Thoracic aorta (tissue), 2 donors: ENCODE results near the gene UBXN4. TPM values are rescaled to one million over a fixed set of nuclear protein-coding genes. Genes with fewer than 3 reads are reported as not detected.
A peak's percentile ranks its signal among the peaks of the same experiment; 100 is the strongest.

Experiments used
- ATAC-seq: fragments of 150-250 bp; one replicate; pipeline ENCODE4 v1.8.0; 2017; ENCODE audit warnings: low read depth; ENCODE audit not compliant: insufficient number of reproducible peaks, low FRiP score
- DNase-seq: peaks from one replicate; pipeline ENCODE4 v3.0.0-alpha.2; 2020; ENCODE audit warnings: low spot score
- H3K27ac ChIP-seq, 2 donors: fragments of 200-600 bp; sonication (generic); 1 replicate in 1 of 2; 2 replicates in 1 of 2; pipeline ENCODE4 v1.5.1; 2016; ENCODE audit warnings: mild to moderate bottlenecking in 2 of 2, moderate library complexity in 2 of 2
- H3K27me3 ChIP-seq: fragments of 200-600 bp; sonication (generic); replicated peaks from 2 replicates; pipeline ENCODE4 v1.6.0; 2016; ENCODE audit warnings: mild to moderate bottlenecking; ENCODE audit not compliant: insufficient read depth
- H3K36me3 ChIP-seq: fragments of 200-600 bp; sonication (generic); one replicate; pipeline ENCODE4 v1.5.1; 2016
- H3K4me1 ChIP-seq, 2 donors: fragments of 200-600 bp; sonication (generic); 1 replicate in 1 of 2; 2 replicates in 1 of 2; pipeline versions ENCODE4 v1.5.1 to v1.6.0; 2016; ENCODE audit warnings: low read depth in 2 of 2, mild to moderate bottlenecking in 1 of 2; ENCODE audit not compliant: control insufficient read depth in 1 of 2
- H3K4me3 ChIP-seq: fragments of 200-600 bp; sonication (generic); 2 replicates; pipeline ENCODE4 v1.5.1; 2016; ENCODE audit warnings: mild to moderate bottlenecking
- H3K9me3 ChIP-seq: fragments of 200-600 bp; sonication (generic); 2 replicates; pipeline ENCODE4 v1.5.1; 2016
- total RNA-seq, 2 donors: library from RNA; depleted of rRNA; stranded (reverse); fragments of >200 nt; gene quantifications; one replicate each; pipeline versions ENCODE4 v1.1.0 to v1.2.3, GENCODE V29; 2016
- TF ChIP-seq, protein P1 (sequence below): fragments of 200-600 bp; sonication (generic); IDR thresholded peaks from one replicate; pipeline ENCODE4 v1.5.1; 2019; ENCODE audit warnings: antibody characterized with exemption

UBXN4 gene
- total RNA-seq, 2 donors from 2014 or later, result 44.8 to 126 TPM

DNA sequence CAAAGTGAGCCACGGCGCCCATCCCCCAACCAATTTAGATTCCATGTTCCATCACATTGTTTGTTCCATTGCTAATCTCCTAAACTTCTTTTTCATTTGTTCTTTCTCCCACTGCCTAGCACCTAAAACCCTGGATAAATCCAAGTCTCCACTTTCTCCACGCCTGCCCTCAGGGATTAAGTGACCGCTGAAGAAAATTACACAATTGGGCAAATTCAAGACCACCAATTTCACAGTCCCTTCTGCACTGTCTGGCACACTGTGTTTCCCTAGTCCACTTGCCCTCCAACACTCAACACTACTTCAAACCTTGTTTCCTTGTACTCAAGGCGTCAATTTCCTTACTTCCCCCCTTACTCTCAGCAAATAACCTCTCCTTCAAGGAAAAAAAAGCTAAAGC lies 5.1 kb upstream of the UBXN4 start:
- Histone ChIP-seq H3K27me3 (no peaks in the 10 kb centered on the region), H3K36me3 (no peaks in the 10 kb centered on the region), H3K9me3 (no peaks in the 10 kb centered on the region), H3K4me3 (no peak overlapping the region), H3K4me1 (no peaks in the 10 kb centered on the region), H3K27ac (no peak overlapping the region)
- TF ChIP-seq, protein P1, sequence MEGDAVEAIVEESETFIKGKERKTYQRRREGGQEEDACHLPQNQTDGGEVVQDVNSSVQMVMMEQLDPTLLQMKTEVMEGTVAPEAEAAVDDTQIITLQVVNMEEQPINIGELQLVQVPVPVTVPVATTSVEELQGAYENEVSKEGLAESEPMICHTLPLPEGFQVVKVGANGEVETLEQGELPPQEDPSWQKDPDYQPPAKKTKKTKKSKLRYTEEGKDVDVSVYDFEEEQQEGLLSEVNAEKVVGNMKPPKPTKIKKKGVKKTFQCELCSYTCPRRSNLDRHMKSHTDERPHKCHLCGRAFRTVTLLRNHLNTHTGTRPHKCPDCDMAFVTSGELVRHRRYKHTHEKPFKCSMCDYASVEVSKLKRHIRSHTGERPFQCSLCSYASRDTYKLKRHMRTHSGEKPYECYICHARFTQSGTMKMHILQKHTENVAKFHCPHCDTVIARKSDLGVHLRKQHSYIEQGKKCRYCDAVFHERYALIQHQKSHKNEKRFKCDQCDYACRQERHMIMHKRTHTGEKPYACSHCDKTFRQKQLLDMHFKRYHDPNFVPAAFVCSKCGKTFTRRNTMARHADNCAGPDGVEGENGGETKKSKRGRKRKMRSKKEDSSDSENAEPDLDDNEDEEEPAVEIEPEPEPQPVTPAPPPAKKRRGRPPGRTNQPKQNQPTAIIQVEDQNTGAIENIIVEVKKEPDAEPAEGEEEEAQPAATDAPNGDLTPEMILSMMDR, result no peak
- ATAC-seq (no peak), DNase-seq (no peak)

DNA sequence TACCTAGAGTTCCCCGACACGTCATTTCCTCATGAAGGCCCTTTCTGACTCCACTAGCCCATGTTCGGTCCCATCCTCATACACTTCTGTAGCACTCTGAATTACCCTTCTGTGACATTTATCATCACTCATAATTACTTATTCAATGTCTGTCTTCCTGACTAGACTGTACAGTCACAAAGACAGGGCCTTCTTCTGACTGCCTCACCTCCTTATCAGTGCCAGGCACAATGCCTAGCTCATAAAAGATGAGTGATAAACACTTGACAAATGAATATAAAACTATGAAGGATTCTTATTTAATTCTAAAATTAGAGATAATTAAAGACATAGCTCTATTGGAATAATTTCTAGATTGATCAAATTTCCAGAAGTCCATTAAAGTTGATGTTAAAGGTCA lies 1.4 kb upstream of the UBXN4 start:
- Histone ChIP-seq H3K27ac (no peak overlapping the region), H3K27me3 (no peaks in the 10 kb centered on the region), H3K4me1 (peaks cover 13 to 23% of the 10 kb centered on the region in 2 donors), H3K9me3 (no peaks in the 10 kb centered on the region), H3K4me3 (no peak overlapping the region), H3K36me3 (no peaks in the 10 kb centered on the region)
- ATAC-seq, result no peak
- DNase-seq, result no peak
- TF ChIP-seq, protein P1, result no peak

DNA sequence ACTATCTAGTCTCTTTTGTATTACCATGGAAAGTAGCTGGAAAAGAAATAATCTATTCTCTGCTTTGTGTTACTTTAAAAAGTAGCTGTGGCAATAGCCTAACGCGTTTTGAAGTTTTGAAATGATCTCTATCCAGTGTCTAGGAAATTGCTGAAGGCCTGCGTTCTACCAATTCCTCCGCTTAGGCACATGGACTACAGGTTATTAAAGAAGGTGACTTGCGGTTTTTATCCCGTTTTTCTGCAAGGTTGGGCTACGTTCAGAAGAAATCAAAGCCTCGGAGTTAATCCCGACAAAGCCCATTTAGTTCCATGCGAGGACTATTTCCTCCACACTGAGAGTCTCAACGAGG lies 636 bp upstream of the UBXN4 start:
- Histone ChIP-seq H3K27me3 (no peaks in the 10 kb centered on the region), H3K36me3 (no peaks in the 10 kb centered on the region), H3K27ac (peak overlapping the region; percentile 98 to 99), H3K4me3 (peak overlapping the region; percentile 93), H3K9me3 (no peaks in the 10 kb centered on the region), H3K4me1 (peaks cover 13 to 24% of the 10 kb centered on the region in 2 donors)
- DNase-seq (no peak), ATAC-seq (no peak)
- TF ChIP-seq, protein P1, result no peak

DNA sequence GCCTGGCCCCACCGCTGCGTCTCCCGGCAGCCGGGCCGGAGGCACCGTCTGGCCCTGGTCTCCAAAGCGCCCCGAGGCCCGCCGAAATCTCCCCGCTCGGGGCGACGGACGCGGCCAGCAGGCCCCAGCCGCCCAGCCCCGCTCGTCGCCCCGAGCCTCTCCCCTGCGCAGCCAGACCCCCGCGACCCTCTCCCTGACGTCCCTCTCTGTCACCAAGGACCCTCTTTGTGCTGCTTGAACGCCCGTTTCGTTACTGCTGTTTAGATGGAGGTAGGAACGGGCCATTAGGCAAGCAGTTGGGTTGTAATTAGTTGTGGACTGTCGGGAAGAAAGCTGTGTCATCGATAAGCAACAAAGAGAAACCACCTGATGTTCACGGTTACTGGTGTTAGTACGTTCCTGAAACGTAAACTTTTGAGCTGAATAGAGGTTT lies 686 bp downstream of the UBXN4 start:
- DNase-seq, result no peak
- ATAC-seq, result peak; percentile 38
- H3K27me3 ChIP-seq, result no peaks in the 10 kb centered on the region

DNA sequence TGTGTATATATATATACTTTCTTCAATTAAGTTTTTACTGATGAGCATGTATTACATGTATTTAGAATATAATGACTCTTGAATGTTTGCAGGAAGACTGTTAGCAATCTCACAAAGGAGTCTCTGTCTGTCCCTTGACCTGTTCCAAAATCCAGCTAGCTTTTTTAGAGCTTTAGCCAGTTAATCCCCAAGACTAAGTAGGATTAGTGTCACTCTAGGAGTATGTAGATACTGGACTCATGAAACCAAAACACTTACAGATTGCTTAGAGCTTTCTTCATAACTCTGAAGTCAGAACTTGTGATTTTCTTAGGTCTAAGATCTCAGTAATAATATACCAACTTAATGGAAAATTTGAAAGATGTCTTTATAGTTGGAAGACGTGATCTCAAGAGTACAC lies 2.2 kb downstream of the UBXN4 start:
- no peak for DNase-seq
- H3K27ac ChIP-seq, result no peak overlapping the region

More for the DNA sequence above, 686 bp downstream of the UBXN4 start:
- no peaks in the 10 kb centered on the region for H3K9me3 ChIP-seq
- H3K27ac ChIP-seq, result peak overlapping the region; percentile 98 to 99
- no peaks in the 10 kb centered on the region for H3K36me3 ChIP-seq
- H3K4me1 ChIP-seq, result peaks cover 13 to 24% of the 10 kb centered on the region in 2 donors
- TF ChIP-seq, protein P1, result no peak
- H3K4me3 ChIP-seq, result peak overlapping the region; percentile 93

More for the DNA sequence above, 2.2 kb downstream of the UBXN4 start:
- ATAC-seq, result no peak
- Histone ChIP-seq H3K4me3 (no peak overlapping the region), H3K36me3 (no peaks in the 10 kb centered on the region), H3K4me1 (peaks cover 13 to 24% of the 10 kb centered on the region in 2 donors), H3K9me3 (no peaks in the 10 kb centered on the region), H3K27me3 (no peaks in the 10 kb centered on the region)
- TF ChIP-seq, protein P1, result no peak
